ENCODE data around the gene SH3PXD2A. TPM values are rescaled to one million over a fixed set of nuclear protein-coding genes. Genes with fewer than 3 reads are reported as not detected.

SH3PXD2A gene
- total RNA-seq, 1 donor from 2014 or later: 19.3 TPM

- intact Hi-C loops (cut with micrococcal nuclease): loop anchor here (10.0 kb wide), 1 partner anchor 130 kb away; no protein-coding TSS in a partner anchor
Observed at GRCh38 chr10:103555325-103555649, 300.1 kb downstream of the SH3PXD2A start.

GRCh38 chr10:103554488-103555324, 300.7 kb downstream of the SH3PXD2A start:
- intact Hi-C loops (cut with micrococcal nuclease): loop anchor here (10.0 kb wide), 1 partner anchor 130 kb away; no protein-coding TSS in a partner anchor

- intact Hi-C loops (cut with micrococcal nuclease): loop anchor here (10.0 kb wide), 1 partner anchor 129 kb away; no protein-coding TSS in a partner anchor
Observed at GRCh38 chr10:103553743-103554487, 301.5 kb downstream of the SH3PXD2A start.

GRCh38 chr10:103552856-103553742, 302.3 kb downstream of the SH3PXD2A start:
- intact Hi-C loops (cut with micrococcal nuclease): loop anchor here (10.0 kb wide), 1 partner anchor 128 kb away; no protein-coding TSS in a partner anchor

- intact Hi-C loops (cut with micrococcal nuclease): loop anchor here (10.0 kb wide), 1 partner anchor 127 kb away; no protein-coding TSS in a partner anchor
Observed at GRCh38 chr10:103551619-103552602, 303.5 kb downstream of the SH3PXD2A start.

- intact Hi-C loops (cut with micrococcal nuclease): loop anchor here (10.0 kb wide), 1 partner anchor 125 kb away; no protein-coding TSS in a partner anchor
Observed at GRCh38 chr10:103550229-103550628, 305.1 kb downstream of the SH3PXD2A start.

- intact Hi-C loops (cut with micrococcal nuclease): no loop called here
Observed at GRCh38 chr10:103549349-103549685, 306.1 kb downstream of the SH3PXD2A start.

GRCh38 chr10:103548581-103549348, 306.6 kb downstream of the SH3PXD2A start:
- intact Hi-C loops (cut with micrococcal nuclease): no loop called here

- intact Hi-C loops (cut with micrococcal nuclease): no loop called here
Observed at GRCh38 chr10:103548006-103548405, 307.4 kb downstream of the SH3PXD2A start.

- intact Hi-C loops (cut with micrococcal nuclease): no loop called here
Observed at GRCh38 chr10:103547391-103547946, 307.9 kb downstream of the SH3PXD2A start.

- intact Hi-C loops (cut with micrococcal nuclease): no loop called here
Observed at GRCh38 chr10:103546401-103546800, 309.0 kb downstream of the SH3PXD2A start.

- intact Hi-C loops (cut with micrococcal nuclease): no loop called here
Observed at GRCh38 chr10:103545771-103546281, 309.6 kb downstream of the SH3PXD2A start.

- intact Hi-C loops (cut with micrococcal nuclease): no loop called here
Observed at GRCh38 chr10:103545366-103545765, 310.0 kb downstream of the SH3PXD2A start.

- intact Hi-C loops (cut with micrococcal nuclease): no loop called here
Observed at GRCh38 chr10:103544657-103545310, 310.6 kb downstream of the SH3PXD2A start.

All from T-helper 1 cell treated with Interleukin-12 subunit alpha and Interleukin-12 subunit beta and Interleukin-4 antibody, amounts not matched to agents 30 ng/mL and 1 ng/mL, for 36 hours (primary cell).